ENCODE measurements around the gene EIF4G3.

DNA sequence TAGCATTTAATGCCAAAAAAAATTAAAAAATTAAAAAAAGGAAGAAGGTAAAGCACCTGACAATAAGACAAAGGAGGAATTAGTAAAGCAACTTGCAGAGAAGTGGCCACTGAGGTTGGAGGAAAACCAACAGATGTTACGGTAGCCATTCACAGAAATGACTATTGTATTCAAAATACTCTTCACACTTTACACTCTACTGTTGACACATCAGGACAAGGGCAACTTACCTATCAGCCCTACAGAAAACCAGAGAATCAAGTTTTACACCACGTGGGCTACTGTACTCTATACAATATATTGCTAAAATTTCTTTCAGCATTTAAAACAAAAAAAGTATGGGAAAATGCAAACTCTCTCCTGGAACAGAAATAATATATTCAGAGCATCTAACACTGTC, 70.0 kb downstream of the EIF4G3 start:
- no peak for TF ChIP-seq CREB1 (IDR thresholded peaks at IDR 0.05; ENCODE audit: low read depth)
- TF ChIP-seq, protein P1, sequence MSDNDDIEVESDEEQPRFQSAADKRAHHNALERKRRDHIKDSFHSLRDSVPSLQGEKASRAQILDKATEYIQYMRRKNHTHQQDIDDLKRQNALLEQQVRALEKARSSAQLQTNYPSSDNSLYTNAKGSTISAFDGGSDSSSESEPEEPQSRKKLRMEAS (IDR thresholded peaks at IDR 0.05), result no peak
- TF ChIP-seq REST (IDR thresholded peaks at IDR 0.05; ENCODE audit: low read depth), result no peak
- no peak for TF ChIP-seq NFIC (IDR thresholded peaks at IDR 0.05)
- no peak for TF ChIP-seq EP300 (IDR thresholded peaks at IDR 0.05; ENCODE audit: borderline replicate concordance)
- no peak for TF ChIP-seq EGR1 (IDR thresholded peaks at IDR 0.05)
- no peak for TF ChIP-seq CEBPB (IDR thresholded peaks at IDR 0.05)
- TF ChIP-seq YY1 (IDR thresholded peaks at IDR 0.05; ENCODE audit: low read depth), result no peak
- TF ChIP-seq TAF1 (IDR thresholded peaks at IDR 0.05; ENCODE audit: low read depth), result no peak
- no peak for TF ChIP-seq RAD21 (IDR thresholded peaks at IDR 0.05; ENCODE audit: low read depth)
